ENCODE data around the gene HHIPL1. TPM values are rescaled to one million over a fixed set of nuclear protein-coding genes. Genes with fewer than 3 reads are reported as not detected.

Gene HHIPL1
- total and polyA plus RNA-seq, 2 donors (not counting 3 experiments of a cell fraction or from before 2014, with no cell fraction given): 1.3 to 2.1 TPM

DNA sequence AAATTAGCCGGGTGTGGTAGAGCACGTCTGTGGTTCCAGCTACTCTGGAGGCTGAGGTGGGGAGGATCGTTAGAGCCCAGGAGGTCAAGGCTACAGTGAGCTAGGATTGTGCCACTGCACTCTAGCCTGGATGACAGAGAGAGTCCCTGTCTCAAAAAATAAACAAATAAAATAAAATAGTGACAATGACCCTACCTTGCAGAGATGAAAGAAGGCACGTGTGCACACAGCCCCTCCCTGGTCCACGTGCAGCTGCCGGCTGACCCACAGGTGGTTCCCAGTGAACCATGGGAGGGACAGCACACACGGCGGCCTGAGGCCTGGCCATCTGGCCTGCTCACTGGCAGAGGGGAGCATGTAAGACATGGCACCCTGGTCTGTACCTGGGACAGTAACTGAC, 4.7 kb downstream of the HHIPL1 start:
- Histone ChIP-seq H3K4me2 (ENCODE audit: insufficient read depth, low read length) (no peak overlapping the region), H3K36me3 (ENCODE audit: control insufficient read depth in 2 of 2, extremely low read depth in 1 of 2, insufficient read depth in 2 of 2, low read length in 2 of 2) (no peaks in the 10 kb centered on the region), H2AFZ (ENCODE audit: low read depth, low read length) (no peak overlapping the region), H3K9ac (replicated peaks; ENCODE audit: extremely low read depth, insufficient read depth, low read length) (no peak overlapping the region), H3K9me1 (replicated peaks; ENCODE audit: control insufficient read depth, extremely low read depth, insufficient read depth, low read length) (no peaks in the 10 kb centered on the region), H3K79me2 (ENCODE audit: control insufficient read depth, insufficient read depth, low read length) (no peaks in the 10 kb centered on the region), H4K20me1 (replicated peaks; ENCODE audit: control insufficient read depth, extremely low read depth, insufficient read depth, low read length) (no peaks in the 10 kb centered on the region), H3K4me3 (replicated peaks in 1 of 3; ENCODE audit: insufficient read depth in 1 of 3, low read depth in 1 of 3, low read length in 3 of 3) (no peak overlapping the region), H3K27me3 (ENCODE audit: control insufficient read depth in 2 of 2, insufficient read depth in 2 of 2, low read length in 2 of 2) (no peaks in the 10 kb centered on the region), H3K4me1 (ENCODE audit: control insufficient read depth, extremely low read depth, insufficient read depth, low read length) (no peaks in the 10 kb centered on the region), H3K9me3 (replicated peaks; ENCODE audit: control insufficient read depth, insufficient read depth, low read length) (no peaks in the 10 kb centered on the region), H3K27ac (ENCODE audit: insufficient read depth, low read depth, low read length) (no peak overlapping the region)
- TF ChIP-seq FOS (IDR thresholded peaks at IDR 0.05; ENCODE audit: borderline replicate concordance, insufficient read depth, low read length) (no peak), MYC (IDR thresholded peaks at IDR 0.05; ENCODE audit: low read depth, low read length) (no peak), EZH2 (IDR thresholded peaks at IDR 0.05; ENCODE audit: borderline replicate concordance, low read depth, low read length, severe bottlenecking) (no peak), GATA2 (IDR thresholded peaks at IDR 0.05; ENCODE audit: insufficient read depth, insufficient read length, low read depth, low read length) (no peak), JUN (IDR thresholded peaks at IDR 0.05; ENCODE audit: borderline replicate concordance, insufficient read depth, insufficient read length, low read depth) (no peak), POLR2AphosphoS5 (IDR thresholded peaks at IDR 0.05; ENCODE audit: insufficient read depth, low read depth, low read length) (no peak)
- TF ChIP-seq, protein P1, sequence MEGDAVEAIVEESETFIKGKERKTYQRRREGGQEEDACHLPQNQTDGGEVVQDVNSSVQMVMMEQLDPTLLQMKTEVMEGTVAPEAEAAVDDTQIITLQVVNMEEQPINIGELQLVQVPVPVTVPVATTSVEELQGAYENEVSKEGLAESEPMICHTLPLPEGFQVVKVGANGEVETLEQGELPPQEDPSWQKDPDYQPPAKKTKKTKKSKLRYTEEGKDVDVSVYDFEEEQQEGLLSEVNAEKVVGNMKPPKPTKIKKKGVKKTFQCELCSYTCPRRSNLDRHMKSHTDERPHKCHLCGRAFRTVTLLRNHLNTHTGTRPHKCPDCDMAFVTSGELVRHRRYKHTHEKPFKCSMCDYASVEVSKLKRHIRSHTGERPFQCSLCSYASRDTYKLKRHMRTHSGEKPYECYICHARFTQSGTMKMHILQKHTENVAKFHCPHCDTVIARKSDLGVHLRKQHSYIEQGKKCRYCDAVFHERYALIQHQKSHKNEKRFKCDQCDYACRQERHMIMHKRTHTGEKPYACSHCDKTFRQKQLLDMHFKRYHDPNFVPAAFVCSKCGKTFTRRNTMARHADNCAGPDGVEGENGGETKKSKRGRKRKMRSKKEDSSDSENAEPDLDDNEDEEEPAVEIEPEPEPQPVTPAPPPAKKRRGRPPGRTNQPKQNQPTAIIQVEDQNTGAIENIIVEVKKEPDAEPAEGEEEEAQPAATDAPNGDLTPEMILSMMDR (IDR thresholded peaks at IDR 0.05; ENCODE audit: extremely low read depth in 1 of 2, insufficient read depth in 1 of 2, low read depth in 1 of 2, low read length in 2 of 2): no peak
- TF ChIP-seq, protein P2, sequence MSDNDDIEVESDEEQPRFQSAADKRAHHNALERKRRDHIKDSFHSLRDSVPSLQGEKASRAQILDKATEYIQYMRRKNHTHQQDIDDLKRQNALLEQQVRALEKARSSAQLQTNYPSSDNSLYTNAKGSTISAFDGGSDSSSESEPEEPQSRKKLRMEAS (IDR thresholded peaks at IDR 0.05; ENCODE audit: insufficient read depth, insufficient read length): no peak
- dilution Hi-C loops (cut with MboI; ENCODE audit: extremely low pct_ligation_motif_present, low sequenced_read_pairs) (no loop called here), intact Hi-C loops (cut with micrococcal nuclease) (no loop called here)
- POLR2A ChIA-PET: no interaction called here
- BruUV-seq (replicated peaks): no TSS peak
- CTCF ChIA-PET: no interaction called here
- FAIRE-seq (no peak), DNase-seq (ENCODE audit: low read depth, low spot score) (no peak)

Measured in endothelial cell of umbilical vein (primary cell).